DOHH2 (cell line): ENCODE results near the gene ITGB8.
A peak's percentile ranks its signal among the peaks of the same experiment; 100 is the strongest.

ENCODE experiments used
- H3F3A ChIP-seq: fragments of 200-600 bp; sonication (generic), shearing (Covaris generic); 2 replicates; pipeline ENCODE4 v1.6.0; 2016; ENCODE audit warnings: antibody characterized with exemption, mild to moderate bottlenecking; ENCODE audit not compliant: control insufficient read depth, insufficient read depth
- H3K27ac ChIP-seq: fragments of 200-600 bp; sonication (generic); 2 replicates; pipeline ENCODE4 v1.5.1; 2014; ENCODE audit warnings: low read depth, mild to moderate bottlenecking, low read length, moderate library complexity
- H3K27me3 ChIP-seq: fragments of 200-600 bp; sonication (generic); 2 replicates; pipeline ENCODE4 v1.6.1; 2014; ENCODE audit warnings: mild to moderate bottlenecking, low read length, mixed read lengths; ENCODE audit not compliant: control insufficient read depth
- H3K36me3 ChIP-seq: fragments of 200-600 bp; sonication (generic); 2 replicates; pipeline ENCODE4 v1.6.1; 2014; ENCODE audit warnings: mild to moderate bottlenecking, low read length, moderate library complexity, mixed read lengths; ENCODE audit not compliant: control insufficient read depth
- H3K4me1 ChIP-seq: fragments of 200-600 bp; sonication (generic); 2 replicates; pipeline ENCODE4 v1.6.1; 2014; ENCODE audit warnings: mild to moderate bottlenecking, low read length, mixed read lengths; ENCODE audit not compliant: control insufficient read depth
- H3K4me2 ChIP-seq: fragments of 200-600 bp; sonication (generic); 2 replicates; pipeline ENCODE4 v1.6.0; 2014; ENCODE audit warnings: mild to moderate bottlenecking, low read length, moderate library complexity
- H3K4me3 ChIP-seq: fragments of 200-600 bp; sonication (generic); 2 replicates; pipeline ENCODE4 v1.5.1; 2014; ENCODE audit warnings: mild to moderate bottlenecking, low read length, mixed read lengths
- H3K79me2 ChIP-seq: fragments of 200-600 bp; sonication (generic); 2 replicates; pipeline ENCODE4 v1.6.1; 2014; ENCODE audit warnings: mild to moderate bottlenecking, low read length, mixed read lengths; ENCODE audit not compliant: control insufficient read depth
- H3K9me2 ChIP-seq: fragments of 200-600 bp; sonication (generic); replicated peaks from 2 replicates; pipeline ENCODE4 v1.6.1; 2014; ENCODE audit warnings: mild to moderate bottlenecking, low read length, mixed read lengths; ENCODE audit not compliant: control insufficient read depth
- H3K9me3 ChIP-seq: fragments of 200-600 bp; sonication (generic); 2 replicates; pipeline ENCODE4 v1.6.1; 2014; ENCODE audit warnings: antibody characterized with exemption, low read length, mixed read lengths; ENCODE audit not compliant: control insufficient read depth, insufficient read depth
- H4K20me1 ChIP-seq: fragments of 200-600 bp; sonication (generic); 2 replicates; pipeline ENCODE4 v1.6.0; 2014; ENCODE audit warnings: low read depth, mild to moderate bottlenecking, antibody characterized with exemption, low read length, moderate library complexity; ENCODE audit not compliant: control insufficient read depth, insufficient read depth
- EZH2phosphoT487 ChIP-seq: fragments of 200-600 bp; sonication (generic); IDR thresholded peaks from 2 replicates; pipeline ENCODE4 v1.6.1; 2017; ENCODE audit warnings: borderline replicate concordance, mild to moderate bottlenecking, antibody characterized with exemption, low read length, moderate library complexity, mixed read lengths
- TF ChIP-seq, protein P1 (sequence below): fragments of 200-600 bp; sonication (generic); IDR thresholded peaks from one replicate; pipeline ENCODE4 v1.5.1; 2014; ENCODE audit warnings: antibody characterized with exemption, mild to moderate bottlenecking, low read depth, low read length; ENCODE audit not compliant: poor library complexity, severe bottlenecking

ITGB8 gene

DNA sequence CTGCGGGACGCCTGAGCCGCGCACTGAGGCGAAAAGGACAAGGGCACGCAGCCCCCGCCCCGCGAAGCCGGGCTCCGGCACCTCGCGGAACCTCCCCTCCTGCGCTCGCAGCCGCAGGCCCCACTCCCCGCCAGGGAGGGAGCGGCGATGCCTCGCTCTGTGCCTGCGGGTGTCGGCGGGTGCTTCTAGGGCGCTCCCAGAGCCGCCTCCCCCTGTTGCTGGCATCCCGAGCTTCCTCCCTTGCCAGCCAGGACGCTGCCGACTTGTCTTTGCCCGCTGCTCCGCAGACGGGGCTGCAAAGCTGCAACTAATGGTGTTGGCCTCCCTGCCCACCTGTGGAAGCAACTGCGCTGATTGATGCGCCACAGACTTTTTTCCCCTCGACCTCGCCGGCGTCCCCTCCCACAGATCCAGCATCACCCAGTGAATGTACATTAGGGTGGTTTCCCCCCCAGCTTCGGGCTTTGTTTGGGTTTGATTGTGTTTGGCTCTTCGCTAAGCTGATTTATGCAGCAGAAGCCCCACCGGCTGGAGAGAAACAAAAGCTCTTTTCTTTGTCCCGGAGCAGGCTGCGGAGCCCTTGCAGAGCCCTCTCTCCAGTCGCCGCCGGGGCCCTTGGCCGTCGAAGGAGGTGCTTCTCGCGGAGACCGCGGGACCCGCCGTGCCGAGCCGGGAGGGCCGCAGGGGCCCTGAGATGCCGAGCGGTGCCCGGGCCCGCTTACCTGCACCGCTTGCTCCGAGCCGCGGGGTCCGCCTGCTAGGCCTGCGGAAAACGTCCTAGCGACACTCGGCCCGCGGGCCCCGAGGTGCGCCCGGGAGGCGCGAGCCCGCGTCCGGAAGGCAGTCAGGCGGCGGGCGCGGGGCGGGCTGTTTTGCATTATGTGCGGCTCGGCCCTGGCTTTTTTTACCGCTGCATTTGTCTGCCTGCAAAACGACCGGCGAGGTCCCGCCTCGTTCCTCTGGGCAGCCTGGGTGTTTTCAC, 519 bp downstream of the ITGB8 start:
- Histone ChIP-seq H3K36me3 (no peaks in the 10 kb centered on the region), H3K4me2 (peak overlapping the region; percentile 98), H3K9me3 (no peaks in the 10 kb centered on the region), H3K4me1 (peaks cover 45% of the 10 kb centered on the region), H3K9me2 (no peaks in the 10 kb centered on the region), H3K27ac (no peak overlapping the region), H3F3A (peaks cover 3% of the 10 kb centered on the region), H3K27me3 (peaks cover 48% of the 10 kb centered on the region), H3K4me3 (peak overlapping the region; percentile 82), H3K79me2 (no peaks in the 10 kb centered on the region), H4K20me1 (0 out of 2 replicates have a peak, but pooled peaks cover 2% of the 10 kb centered on the region)
- TF ChIP-seq, protein P1, sequence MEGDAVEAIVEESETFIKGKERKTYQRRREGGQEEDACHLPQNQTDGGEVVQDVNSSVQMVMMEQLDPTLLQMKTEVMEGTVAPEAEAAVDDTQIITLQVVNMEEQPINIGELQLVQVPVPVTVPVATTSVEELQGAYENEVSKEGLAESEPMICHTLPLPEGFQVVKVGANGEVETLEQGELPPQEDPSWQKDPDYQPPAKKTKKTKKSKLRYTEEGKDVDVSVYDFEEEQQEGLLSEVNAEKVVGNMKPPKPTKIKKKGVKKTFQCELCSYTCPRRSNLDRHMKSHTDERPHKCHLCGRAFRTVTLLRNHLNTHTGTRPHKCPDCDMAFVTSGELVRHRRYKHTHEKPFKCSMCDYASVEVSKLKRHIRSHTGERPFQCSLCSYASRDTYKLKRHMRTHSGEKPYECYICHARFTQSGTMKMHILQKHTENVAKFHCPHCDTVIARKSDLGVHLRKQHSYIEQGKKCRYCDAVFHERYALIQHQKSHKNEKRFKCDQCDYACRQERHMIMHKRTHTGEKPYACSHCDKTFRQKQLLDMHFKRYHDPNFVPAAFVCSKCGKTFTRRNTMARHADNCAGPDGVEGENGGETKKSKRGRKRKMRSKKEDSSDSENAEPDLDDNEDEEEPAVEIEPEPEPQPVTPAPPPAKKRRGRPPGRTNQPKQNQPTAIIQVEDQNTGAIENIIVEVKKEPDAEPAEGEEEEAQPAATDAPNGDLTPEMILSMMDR = no peak
- TF ChIP-seq EZH2phosphoT487 = peak; percentile 67

DNA sequence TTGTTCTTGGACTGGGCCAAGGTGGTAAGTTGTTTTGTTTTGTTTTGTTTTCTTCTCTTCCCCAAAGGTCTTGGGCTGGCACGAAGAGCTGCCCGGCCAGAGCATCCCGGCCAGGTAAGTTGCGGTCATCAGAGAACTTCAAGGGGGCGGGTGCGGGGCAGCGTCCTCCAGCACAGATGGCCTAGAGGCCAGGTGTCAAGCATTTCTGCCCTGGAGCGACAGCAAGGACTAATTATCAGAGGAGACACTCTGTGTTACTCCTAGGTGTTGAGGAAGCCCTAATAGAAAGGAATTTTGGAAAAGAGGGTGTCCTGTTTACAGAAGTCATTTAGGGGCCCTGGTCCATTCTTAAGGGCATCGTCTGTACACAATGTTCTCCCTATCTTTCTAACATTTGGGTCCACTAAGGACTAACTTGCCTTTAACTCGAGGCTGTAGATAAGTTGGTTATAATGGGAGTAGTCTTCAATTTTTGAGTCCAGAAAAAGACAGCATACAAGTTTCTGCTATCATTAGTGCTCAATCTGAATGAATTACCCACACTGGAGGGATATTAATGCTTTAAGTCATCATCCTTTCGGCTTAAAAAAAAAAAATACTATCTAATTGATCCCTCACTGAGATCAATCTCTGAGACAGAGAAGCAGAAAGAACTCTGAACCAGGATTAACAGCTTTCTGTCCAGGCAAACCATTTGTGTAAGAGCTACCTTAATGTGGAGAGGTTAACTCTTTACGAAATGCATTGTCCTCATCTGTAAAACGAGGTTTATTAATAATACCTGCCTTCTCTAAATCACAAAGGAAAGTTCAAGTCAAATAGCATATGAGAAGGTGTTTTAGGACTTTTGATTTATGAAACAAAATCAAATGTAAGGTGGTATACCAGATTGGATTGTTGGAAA, 1.5 kb downstream of the ITGB8 start:
- H3K27ac ChIP-seq = no peak overlapping the region
- no peaks in the 10 kb centered on the region for H3K9me3 ChIP-seq
- TF ChIP-seq, protein P1 = no peak
- no peak for TF ChIP-seq EZH2phosphoT487
- H3K4me3 ChIP-seq = peak overlapping the region; percentile 82
- 0 out of 2 replicates have a peak, but pooled peaks cover 2% of the 10 kb centered on the region for H4K20me1 ChIP-seq
- no peaks in the 10 kb centered on the region for H3K9me2 ChIP-seq
- H3K27me3 ChIP-seq = peaks cover 44% of the 10 kb centered on the region
- peaks cover 45% of the 10 kb centered on the region for H3K4me1 ChIP-seq
- H3F3A ChIP-seq = peaks cover 3% of the 10 kb centered on the region
- H3K79me2 ChIP-seq = no peaks in the 10 kb centered on the region
- H3K36me3 ChIP-seq = no peaks in the 10 kb centered on the region
- peak overlapping the region; percentile 98 for H3K4me2 ChIP-seq

DNA sequence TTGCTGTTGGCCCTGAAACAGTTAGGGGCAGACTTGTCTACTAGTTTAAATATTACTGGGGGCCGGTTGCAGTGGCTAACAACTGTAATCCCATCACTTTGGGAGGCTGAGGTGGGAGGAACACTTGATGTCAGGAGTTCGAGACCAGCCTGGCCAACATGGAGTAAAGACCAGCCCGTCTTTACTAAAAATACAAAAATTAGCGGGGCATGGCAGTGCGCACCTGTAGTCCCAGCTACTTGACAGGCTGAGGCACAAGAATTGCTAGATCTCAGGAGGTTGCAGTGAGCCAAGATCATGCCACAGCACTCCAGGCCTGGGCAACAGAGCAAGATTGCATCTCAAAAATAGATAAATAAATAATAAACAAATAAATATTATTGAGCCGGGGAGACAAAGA, 7.6 kb downstream of the ITGB8 start:
- Histone ChIP-seq H3F3A (no peaks in the 10 kb centered on the region), H3K27ac (no peak overlapping the region), H3K36me3 (no peaks in the 10 kb centered on the region), H3K9me3 (no peaks in the 10 kb centered on the region), H3K9me2 (no peaks in the 10 kb centered on the region), H3K4me2 (no peak overlapping the region), H3K79me2 (no peaks in the 10 kb centered on the region), H4K20me1 (no peaks in the 10 kb centered on the region), H3K4me1 (no peaks in the 10 kb centered on the region), H3K27me3 (no peaks in the 10 kb centered on the region; the same call in 1 of the 2 replicates), H3K4me3 (no peak overlapping the region)
- no peak for TF ChIP-seq EZH2phosphoT487
